Skeletal muscle tissue (tissue), 4 donors: ENCODE data around the gene TNS3. TPM values are rescaled to one million over a fixed set of nuclear protein-coding genes. Genes with fewer than 3 reads are reported as not detected.

Experiments
- H3K27ac ChIP-seq: one replicate; pipeline ENCODE4 v1.7.0; 2013; ENCODE audit warnings: mild to moderate bottlenecking, low read depth, low read length, inconsistent platforms
- H3K27me3 ChIP-seq, 3 donors: one replicate each; pipeline ENCODE4 v1.7.0; 2013; ENCODE audit warnings: low read length in 3 of 3; ENCODE audit not compliant: control insufficient read depth in 3 of 3, insufficient read depth in 3 of 3
- H3K36me3 ChIP-seq, 3 donors: one replicate each; pipeline ENCODE4 v1.7.0; 2013; ENCODE audit warnings: low read length in 3 of 3; ENCODE audit not compliant: control insufficient read depth in 3 of 3, insufficient read depth in 3 of 3
- H3K4me1 ChIP-seq, 3 donors: one replicate each; pipeline ENCODE4 v1.7.0; 2013; ENCODE audit warnings: low read length in 3 of 3, mild to moderate bottlenecking in 3 of 3; ENCODE audit not compliant: control insufficient read depth in 3 of 3, insufficient read depth in 3 of 3
- H3K4me3 ChIP-seq, 3 donors: one replicate each; pipeline ENCODE4 v1.7.0; 2013; ENCODE audit warnings: low read length in 3 of 3
- H3K9ac ChIP-seq, 3 donors: one replicate each; pipeline ENCODE4 v1.7.0; 2013; ENCODE audit warnings: low read length in 3 of 3, mild to moderate bottlenecking in 3 of 3, moderate library complexity in 2 of 3, low read depth in 1 of 3
- H3K9me3 ChIP-seq, 3 donors: one replicate each; pipeline ENCODE4 v1.7.0; 2013; ENCODE audit warnings: low read length in 3 of 3; ENCODE audit not compliant: control insufficient read depth in 3 of 3
- total RNA-seq: library from RNA; depleted of rRNA; stranded (reverse); fragments of >200 nt; gene quantifications from one replicate; pipeline ENCODE4 v1.2.3, GENCODE V29; 2014
- donor health status: Osteomylitis.

Gene TNS3
- total RNA-seq, 1 donor from 2014 or later, result 33.4 TPM

DNA sequence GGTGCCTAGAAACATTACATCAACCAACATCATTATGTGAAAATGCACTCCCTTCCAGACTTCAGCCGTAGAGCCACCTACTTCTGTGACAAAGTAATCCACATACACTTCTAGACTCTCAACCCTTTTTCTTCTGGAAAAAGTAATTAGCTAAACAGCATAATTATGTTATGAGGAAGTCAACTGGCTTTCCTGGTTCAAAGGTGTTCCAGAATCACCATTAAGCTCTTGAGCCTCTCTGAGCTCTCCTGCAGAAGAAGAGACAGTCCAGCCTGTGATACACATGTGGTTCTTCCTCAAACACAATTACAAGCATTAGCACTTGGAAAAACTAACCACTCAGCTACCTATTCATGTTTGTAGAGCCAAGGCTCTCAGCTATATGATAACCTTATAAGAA lies 52.5 kb downstream of the TNS3 start:
- H3K4me3 ChIP-seq, result no peak overlapping the region
- peaks cover 4 to 6% (median 6%) of the 10 kb centered on the region in 3 donors for H3K36me3 ChIP-seq
- no peak overlapping the region for H3K27ac ChIP-seq
- H3K9ac ChIP-seq, result no peak overlapping the region
- no peaks in the 10 kb centered on the region for H3K9me3 ChIP-seq
- H3K27me3 ChIP-seq, result no peaks in the 10 kb centered on the region
- H3K4me1 ChIP-seq, result no peaks in the 10 kb centered on the region

DNA sequence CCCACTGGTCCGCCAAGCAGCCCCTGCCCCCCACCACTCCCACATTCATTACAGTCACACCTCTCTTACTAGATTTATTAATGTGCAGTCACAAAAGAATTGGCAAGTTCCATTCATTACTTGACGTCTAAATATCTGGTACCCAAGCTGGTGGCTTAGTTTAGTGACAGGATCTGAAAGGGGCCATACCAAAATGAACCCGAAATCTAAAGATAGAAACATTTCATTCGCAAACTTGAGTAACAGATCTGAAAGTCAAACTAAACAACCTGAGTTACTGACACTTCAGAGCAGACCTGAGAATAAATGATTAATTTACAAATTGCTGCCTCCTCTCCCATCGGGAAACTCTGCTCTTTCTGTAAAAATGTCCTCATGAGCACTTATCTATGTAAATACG lies 53.4 kb downstream of the TNS3 start:
- Histone ChIP-seq H3K9me3 (no peaks in the 10 kb centered on the region), H3K27me3 (no peaks in the 10 kb centered on the region), H3K9ac (no peak overlapping the region), H3K36me3 (peaks cover 4 to 10% (median 6%) of the 10 kb centered on the region in 3 donors), H3K4me3 (no peak overlapping the region), H3K27ac (no peak overlapping the region), H3K4me1 (no peaks in the 10 kb centered on the region)

DNA sequence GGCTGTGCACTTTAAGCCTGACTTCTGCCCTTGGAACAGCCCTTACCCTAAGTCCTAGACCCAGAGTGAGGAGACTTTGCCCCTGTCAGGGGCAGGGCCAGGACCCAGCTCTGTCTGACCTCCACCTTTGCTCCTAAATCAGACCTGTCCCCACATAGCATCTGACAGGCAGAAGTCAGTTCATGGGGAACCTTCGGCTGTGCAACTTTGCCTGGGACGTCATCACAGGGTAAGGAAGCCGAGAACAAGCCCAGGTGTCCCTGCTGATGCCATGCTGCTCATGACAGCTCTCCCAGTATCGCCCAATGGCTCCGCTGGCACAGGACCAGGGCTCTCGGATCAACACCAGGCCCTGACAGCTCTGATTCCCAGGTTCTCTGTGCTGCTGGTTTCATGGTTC lies 55.4 kb downstream of the TNS3 start:
- no peaks in the 10 kb centered on the region for H3K9me3 ChIP-seq
- peaks cover 4 to 12% (median 6%) of the 10 kb centered on the region in 3 donors for H3K36me3 ChIP-seq
- H3K27me3 ChIP-seq, result no peaks in the 10 kb centered on the region
- no peak overlapping the region for H3K27ac ChIP-seq
- no peak overlapping the region for H3K9ac ChIP-seq
- no peak overlapping the region for H3K4me3 ChIP-seq
- peaks cover 3% of the 10 kb centered on the region in 3 donors for H3K4me1 ChIP-seq

DNA sequence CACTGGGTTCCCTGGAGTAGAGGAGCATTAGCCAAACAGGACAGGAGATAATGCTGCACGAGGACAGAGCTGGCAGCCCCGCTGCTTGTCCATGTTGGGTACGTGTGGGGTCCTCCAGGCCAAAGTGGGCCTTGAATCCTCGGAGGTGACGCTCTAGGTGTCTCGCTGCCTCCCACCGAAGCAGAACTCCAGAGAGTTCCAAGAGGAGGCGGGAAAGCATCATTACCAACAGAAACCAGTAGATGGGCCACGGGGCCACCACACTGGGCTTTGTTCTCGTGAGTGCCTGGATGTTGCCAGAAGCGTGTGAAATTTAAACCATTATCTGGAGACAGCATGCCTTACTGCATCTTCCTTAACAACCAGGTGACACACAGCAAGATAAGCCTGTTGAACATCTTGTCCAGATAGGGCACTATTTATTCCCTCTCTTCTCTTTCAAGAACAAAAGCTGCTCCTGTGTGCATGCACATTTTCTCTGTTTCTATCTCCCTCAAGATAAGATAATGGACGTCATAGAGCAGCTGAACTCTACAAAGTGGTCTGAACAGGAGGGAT lies 56.8 kb downstream of the TNS3 start:
- Histone ChIP-seq H3K4me1 (peaks cover 8 to 12% (median 10%) of the 10 kb centered on the region in 3 donors), H3K36me3 (peaks cover 4 to 12% (median 6%) of the 10 kb centered on the region in 3 donors), H3K9me3 (no peaks in the 10 kb centered on the region), H3K27me3 (no peaks in the 10 kb centered on the region), H3K4me3 (no peak overlapping the region), H3K27ac (no peak overlapping the region), H3K9ac (no peak overlapping the region)

DNA sequence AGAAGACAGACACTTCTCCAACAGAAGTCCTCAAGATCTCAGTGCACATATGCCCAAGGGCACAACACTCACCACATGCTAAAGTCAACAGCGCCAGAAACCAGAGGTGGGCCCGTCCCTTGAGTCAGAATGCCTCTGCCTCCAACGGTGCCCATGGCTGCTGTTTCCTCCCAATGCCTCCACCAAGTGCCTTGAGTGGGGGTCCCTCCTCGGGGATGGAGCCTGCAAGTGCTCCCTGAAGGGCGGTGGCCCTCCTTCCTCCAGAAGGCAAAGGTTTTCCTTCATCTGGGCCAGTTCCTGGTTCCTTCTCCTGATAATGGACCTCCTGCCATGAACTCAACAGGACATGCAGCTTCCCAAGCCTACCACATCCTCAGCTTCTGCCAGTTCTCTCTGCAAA lies 58.5 kb downstream of the TNS3 start:
- H3K4me1 ChIP-seq, result peaks cover 8 to 12% (median 10%) of the 10 kb centered on the region in 3 donors
- H3K36me3 ChIP-seq, result peaks cover 4 to 12% (median 6%) of the 10 kb centered on the region in 3 donors
- H3K9me3 ChIP-seq, result no peaks in the 10 kb centered on the region
- H3K27ac ChIP-seq, result no peak overlapping the region
- no peak overlapping the region for H3K4me3 ChIP-seq
- no peak overlapping the region for H3K9ac ChIP-seq
- no peaks in the 10 kb centered on the region for H3K27me3 ChIP-seq

DNA sequence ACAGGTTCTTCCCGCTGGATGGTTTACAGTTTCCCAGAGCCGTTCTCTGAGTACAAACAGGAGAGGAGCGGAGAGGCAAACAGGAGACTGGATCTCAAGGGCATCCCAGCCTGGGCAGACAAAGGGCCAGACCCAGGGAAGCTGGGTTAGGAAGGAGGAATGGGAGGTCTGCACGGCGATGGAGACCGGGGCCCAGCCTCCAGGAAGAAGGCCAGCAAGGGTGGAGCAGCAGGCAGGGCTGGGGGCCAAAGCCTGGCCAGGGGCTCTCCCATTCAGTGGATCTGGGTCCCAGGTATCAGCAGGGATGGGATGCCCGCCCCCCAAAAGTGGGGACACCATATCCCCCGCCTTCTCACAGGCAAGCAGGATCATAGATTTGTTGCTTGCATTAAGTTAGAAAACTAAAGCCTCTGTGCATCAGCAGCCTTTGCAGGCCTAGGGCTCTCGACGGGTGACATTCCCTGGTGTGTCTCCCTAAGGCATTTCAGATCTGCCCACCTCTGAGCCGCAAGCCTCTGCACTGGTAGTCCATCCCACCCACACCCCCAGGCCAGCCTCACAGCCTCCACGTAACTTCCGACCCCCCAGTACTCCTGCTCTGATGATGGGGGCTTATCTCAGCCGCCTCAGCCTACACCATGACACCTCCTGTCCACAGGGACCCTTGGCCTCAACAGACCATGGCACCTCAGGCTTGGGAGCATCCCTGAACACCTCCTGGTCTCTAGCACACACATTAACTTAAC lies 59.9 kb downstream of the TNS3 start:
- no peaks in the 10 kb centered on the region for H3K27me3 ChIP-seq
- no peaks in the 10 kb centered on the region for H3K9me3 ChIP-seq
- H3K27ac ChIP-seq, result no peak overlapping the region
- no peak overlapping the region for H3K9ac ChIP-seq
- peaks cover 2 to 12% (median 4%) of the 10 kb centered on the region in 3 donors for H3K36me3 ChIP-seq
- H3K4me1 ChIP-seq, result peaks cover 8 to 15% (median 14%) of the 10 kb centered on the region in 3 donors
- no peak overlapping the region for H3K4me3 ChIP-seq

DNA sequence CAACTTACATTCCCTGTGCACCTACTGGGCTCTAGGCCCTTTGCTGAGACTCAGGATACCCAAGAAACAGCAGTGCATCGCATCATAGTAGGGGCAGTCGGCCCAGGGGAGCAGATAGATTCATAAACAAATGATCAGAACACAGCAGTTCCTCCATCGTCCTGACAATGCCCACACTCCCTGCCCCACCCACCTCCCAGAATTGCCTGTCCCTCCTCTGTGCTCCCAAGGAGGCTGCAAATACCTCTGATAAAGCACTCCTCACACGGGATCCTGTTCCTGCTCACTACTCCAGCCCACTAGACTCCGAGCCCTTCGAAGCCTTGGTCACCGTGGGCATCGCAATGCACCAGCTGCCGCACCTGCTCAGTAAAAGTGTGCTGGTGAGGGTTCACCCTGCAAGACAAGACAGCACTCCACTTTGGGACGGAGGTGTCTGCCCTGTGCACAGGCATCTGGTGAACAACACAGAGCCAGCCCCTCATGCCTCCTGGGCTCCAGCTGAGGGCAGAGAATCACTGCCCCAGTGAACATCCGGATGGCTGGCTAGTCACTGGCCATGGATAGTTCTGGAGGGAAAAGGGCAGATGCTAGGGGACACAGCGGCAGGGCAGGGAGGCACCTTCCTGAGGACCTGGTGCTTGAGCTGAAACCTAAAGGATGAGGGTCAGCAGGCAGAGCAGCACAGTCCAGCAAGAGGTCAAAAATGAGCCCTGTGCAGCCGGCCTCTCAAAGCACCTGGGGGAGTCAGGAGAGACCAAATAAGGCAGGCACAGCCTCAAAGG lies 60.7 kb downstream of the TNS3 start:
- no peaks in the 10 kb centered on the region for H3K27me3 ChIP-seq
- no peaks in the 10 kb centered on the region for H3K9me3 ChIP-seq
- H3K4me3 ChIP-seq, result no peak overlapping the region
- peaks cover 2 to 12% (median 4%) of the 10 kb centered on the region in 3 donors for H3K36me3 ChIP-seq
- H3K9ac ChIP-seq, result peak overlapping the region in 1 of 3 donors; percentile 30
- peak overlapping the region; percentile 46 for H3K27ac ChIP-seq
- peaks cover 10 to 17% (median 17%) of the 10 kb centered on the region in 3 donors for H3K4me1 ChIP-seq

DNA sequence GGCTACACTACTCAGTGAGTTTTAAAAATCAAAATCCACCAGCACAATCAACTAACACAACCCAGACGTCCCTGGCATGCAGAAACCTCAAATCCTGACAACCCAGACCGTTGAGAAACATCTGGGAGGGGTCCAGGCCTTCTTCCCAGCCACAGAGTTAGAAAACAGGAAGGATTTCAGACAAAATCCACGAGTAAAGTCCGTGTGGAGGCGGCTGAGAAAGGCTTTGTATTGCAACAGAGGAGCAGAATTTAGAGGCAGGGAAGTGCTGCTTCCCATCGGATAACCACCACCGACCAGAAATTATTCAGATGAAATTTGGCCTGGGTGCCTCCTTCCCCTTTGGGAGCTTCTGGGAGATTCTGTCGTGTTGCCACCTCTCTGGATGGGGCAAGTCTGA lies 61.5 kb downstream of the TNS3 start:
- H3K4me3 ChIP-seq, result no peak overlapping the region
- H3K9ac ChIP-seq, result no peak overlapping the region
- no peaks in the 10 kb centered on the region for H3K9me3 ChIP-seq
- H3K36me3 ChIP-seq, result peaks cover under 1 to 9% (median 2%) of the 10 kb centered on the region in 3 donors
- H3K27me3 ChIP-seq, result no peaks in the 10 kb centered on the region
- H3K27ac ChIP-seq, result peak overlapping the region; percentile 46
- H3K4me1 ChIP-seq, result peaks cover 10 to 17% (median 17%) of the 10 kb centered on the region in 3 donors

DNA sequence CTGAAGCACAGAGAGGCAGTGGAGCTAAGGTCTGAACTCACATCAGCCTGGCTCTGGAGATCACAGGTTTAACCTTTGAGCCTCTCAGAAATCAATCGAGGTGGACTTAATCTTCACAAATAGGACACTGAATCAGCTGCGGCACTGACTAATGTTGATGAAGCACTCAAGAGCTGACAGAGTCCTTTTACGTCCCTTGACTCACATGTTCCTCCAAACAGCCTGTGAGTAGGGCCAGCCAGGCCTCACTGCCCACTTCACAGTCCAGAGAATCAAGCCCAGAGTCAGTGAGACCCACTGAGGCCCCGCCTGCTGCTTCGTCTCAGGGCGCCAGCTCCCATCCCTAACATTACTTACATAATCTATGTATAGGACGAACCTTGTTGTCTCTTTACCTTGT lies 63.1 kb downstream of the TNS3 start:
- peak overlapping the region; percentile 1 for H3K27ac ChIP-seq

More for the DNA sequence above, 63.1 kb downstream of the TNS3 start:
- Histone ChIP-seq H3K9ac (no peak overlapping the region), H3K9me3 (no peaks in the 10 kb centered on the region), H3K27me3 (no peaks in the 10 kb centered on the region), H3K4me3 (no peak overlapping the region), H3K36me3 (peaks cover 0 to 3% (median 0%) of the 10 kb centered on the region in 3 donors), H3K4me1 (peaks cover 16 to 21% (median 17%) of the 10 kb centered on the region in 3 donors)
